Right lobe of liver (tissue), 6 donors: ENCODE measurements around the gene TLE2. TPM values are rescaled to one million over a fixed set of nuclear protein-coding genes. Genes with fewer than 3 reads are reported as not detected.
"Not testable (repeated sequence)": the region's sequence is repeated elsewhere in the genome, so short reads cannot be mapped to it uniquely, and the experiment has no call there.

ENCODE experiments used
- ATAC-seq, 4 donors: fragments of 200-7000 bp; cut with Tn5 transposase; one replicate each; pipeline ENCODE4 v1.9.1; 2020; ENCODE audit warnings: mild to moderate bottlenecking in 4 of 4, moderate library complexity in 4 of 4
- DNase-seq, 3 donors: peaks; one replicate each; pipeline ENCODE4 v3.0.0-alpha.2; 2020
- H3K27ac ChIP-seq, 3 donors: fragments of 200-600 bp; one replicate each; pipeline ENCODE4 v1.8.0; 2022
- H3K27me3 ChIP-seq, 2 donors: fragments of 200-600 bp; one replicate each; pipeline ENCODE4 v1.8.0; 2022
- H3K36me3 ChIP-seq, 4 donors: fragments of 200-600 bp; sonication (generic) in 1 of 4; one replicate each; pipeline versions ENCODE4 v1.5.1 to v1.8.0; 2017 to 2022; ENCODE audit warnings: control low read depth in 1 of 4
- H3K4me1 ChIP-seq, 4 donors: fragments of 200-600 bp; sonication (generic) in 1 of 4; one replicate each; pipeline versions ENCODE4 v1.5.1 to v1.8.0; 2017 to 2022; ENCODE audit warnings: control low read depth in 1 of 4
- H3K4me3 ChIP-seq, 3 donors: fragments of 200-600 bp; one replicate each; pipeline ENCODE4 v1.8.0; 2022
- H3K9me3 ChIP-seq, 4 donors: fragments of 200-600 bp; sonication (generic) in 1 of 4; one replicate each; pipeline versions ENCODE4 v1.5.1 to v1.8.0; 2017 to 2022; ENCODE audit warnings: control low read depth in 1 of 4
- POLR2A ChIP-seq: fragments of 450-650 bp; IDR thresholded peaks from one replicate; pipeline ENCODE4 v1.6.1; 2017; ENCODE audit warnings: antibody characterized with exemption, mild to moderate bottlenecking
- WGBS: methylation state at CpG from one replicate; pipeline ENCODE4 v1.1.6; 2018; ENCODE audit warnings: low coverage, low lambda C conversion rate; ENCODE audit not compliant: insufficient coverage; ENCODE audit errors: missing lambda C conversion rate; 5-methylcytosine and 5-hydroxymethylcytosine counted together
- intact Hi-C, 2 donors: fragments of 100-400 bp; cut with DNase I; formaldehyde crosslinking; loops; one replicate each; pipeline versions ENCODE4 v1.11.2 to v1.14.1; 2022
- total RNA-seq, 6 experiments: library from RNA; depleted of rRNA in 2 of 6; stranded (reverse); fragments of >200 nt in 2 of 6; fragmentation: NEBNext Ultra II Directional in 3 of 6; extraction: Animal tissue kit (Norgen Biotek cat#: 25700) in 3 of 6; gene quantifications; one replicate each; pipeline versions ENCODE4 v1.1.0 to v1.2.4, GENCODE V29; 2016 to 2023
- TF ChIP-seq, protein P1 (sequence below), 4 donors: fragments of 200-600 bp in 3 of 4; fragments of 450-650 bp in 1 of 4; IDR thresholded peaks; one replicate each; pipeline versions ENCODE4 v1.5.1 to v1.8.0; 2016 to 2022; ENCODE audit warnings: antibody characterized with exemption in 4 of 4, mild to moderate bottlenecking in 2 of 4
- donor health status: DM: no; HTN: yes; CAD: no.
- donor health status: DM: no; HTN: no; CAD: no.
- donor health status: DM: no; HTN: no; CAD: no.
- donor health status: DM: no; HTN: yes; CAD: no.
- donor health status: DM: no; HTN: yes; CAD: no.

Gene TLE2
- total RNA-seq, 6 experiments from 2014 or later = 6.1 to 20.6 (median 9.3) TPM

DNA sequence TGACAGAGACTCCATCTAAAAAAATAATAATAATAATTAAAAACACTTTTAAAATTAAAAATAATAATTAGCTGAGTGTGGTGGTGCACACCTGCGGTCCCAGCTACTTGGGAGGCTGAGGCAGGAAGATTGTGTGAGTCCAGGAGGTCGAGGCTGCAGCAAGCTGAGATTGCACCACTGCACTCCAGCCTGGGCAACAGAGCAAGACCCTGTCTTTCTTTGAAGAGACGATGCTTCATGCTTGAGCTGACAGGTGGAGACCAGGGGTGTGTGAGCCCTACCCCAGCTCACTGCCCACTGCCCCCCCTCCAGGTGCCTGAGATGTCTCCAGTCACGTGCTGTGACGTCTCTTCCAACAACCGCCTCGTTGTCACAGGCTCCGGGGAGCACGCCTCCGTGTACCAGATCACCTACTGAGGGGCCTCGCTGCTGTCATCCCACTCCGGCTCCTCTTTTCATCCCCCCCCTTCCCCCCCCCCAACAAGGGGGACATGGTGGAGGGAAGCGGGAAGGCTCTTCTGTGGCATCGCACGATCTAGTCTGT lies 34.4 kb downstream of the TLE2 start:
- no peaks in the 10 kb centered on the region for H3K9me3 ChIP-seq
- no peaks in the 10 kb centered on the region for H3K36me3 ChIP-seq
- H3K4me3 ChIP-seq = no peak overlapping the region
- 76% methylated on average over 3 of the region's 15 CpGs for WGBS
- H3K4me1 ChIP-seq = no peaks in the 10 kb centered on the region
- H3K27me3 ChIP-seq = no peaks in the 10 kb centered on the region
- no peak for ATAC-seq
- TF ChIP-seq, protein P1, sequence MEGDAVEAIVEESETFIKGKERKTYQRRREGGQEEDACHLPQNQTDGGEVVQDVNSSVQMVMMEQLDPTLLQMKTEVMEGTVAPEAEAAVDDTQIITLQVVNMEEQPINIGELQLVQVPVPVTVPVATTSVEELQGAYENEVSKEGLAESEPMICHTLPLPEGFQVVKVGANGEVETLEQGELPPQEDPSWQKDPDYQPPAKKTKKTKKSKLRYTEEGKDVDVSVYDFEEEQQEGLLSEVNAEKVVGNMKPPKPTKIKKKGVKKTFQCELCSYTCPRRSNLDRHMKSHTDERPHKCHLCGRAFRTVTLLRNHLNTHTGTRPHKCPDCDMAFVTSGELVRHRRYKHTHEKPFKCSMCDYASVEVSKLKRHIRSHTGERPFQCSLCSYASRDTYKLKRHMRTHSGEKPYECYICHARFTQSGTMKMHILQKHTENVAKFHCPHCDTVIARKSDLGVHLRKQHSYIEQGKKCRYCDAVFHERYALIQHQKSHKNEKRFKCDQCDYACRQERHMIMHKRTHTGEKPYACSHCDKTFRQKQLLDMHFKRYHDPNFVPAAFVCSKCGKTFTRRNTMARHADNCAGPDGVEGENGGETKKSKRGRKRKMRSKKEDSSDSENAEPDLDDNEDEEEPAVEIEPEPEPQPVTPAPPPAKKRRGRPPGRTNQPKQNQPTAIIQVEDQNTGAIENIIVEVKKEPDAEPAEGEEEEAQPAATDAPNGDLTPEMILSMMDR (IDR thresholded peaks at IDR 0.05) = no peak
- no peak for TF ChIP-seq POLR2A
- intact Hi-C loops = no loop called here
- no peak overlapping the region for H3K27ac ChIP-seq
- DNase-seq = no peak

DNA sequence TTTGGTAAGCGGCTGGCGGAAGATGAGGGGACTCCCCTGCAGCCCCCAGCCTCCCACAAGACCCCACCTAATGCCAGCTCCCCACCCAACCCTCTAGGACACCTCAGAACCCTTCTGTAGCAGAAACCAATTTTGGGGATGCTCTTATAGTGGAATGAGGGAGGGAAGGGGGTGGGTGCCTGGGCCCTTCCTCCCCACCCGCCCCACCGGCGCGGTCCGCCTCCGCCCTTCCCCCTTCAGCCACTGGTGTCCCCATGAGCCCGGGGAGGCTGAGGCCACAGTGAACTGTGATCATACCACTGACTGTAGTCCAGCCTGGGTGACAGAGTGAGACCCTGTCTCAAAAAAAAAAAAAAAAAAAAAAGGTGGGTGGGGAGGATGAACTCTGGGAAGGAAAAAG lies 35.5 kb downstream of the TLE2 start:
- 60% methylated on average over 7 of the region's 9 CpGs for WGBS
- no peak for DNase-seq
- H3K4me3 ChIP-seq = no peak overlapping the region

DNA sequence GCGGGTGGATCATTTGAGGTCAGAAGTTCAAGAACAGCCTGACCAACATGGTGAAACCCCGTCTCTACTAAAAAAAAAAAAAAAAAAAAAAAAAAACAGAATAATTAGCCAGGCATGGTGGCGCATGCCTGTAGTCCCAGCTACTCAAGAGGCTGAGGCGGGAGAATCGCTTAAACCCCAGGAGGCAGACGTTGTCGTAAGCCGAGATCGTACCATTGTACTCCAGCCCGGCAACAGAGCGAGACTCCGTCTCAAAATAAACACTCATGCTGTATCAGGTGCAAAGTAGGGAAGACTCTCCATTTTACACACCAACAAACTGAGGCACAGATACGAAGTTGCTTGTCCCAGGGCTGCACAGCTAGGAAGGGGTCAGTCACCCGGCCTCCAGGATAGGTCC lies 36.1 kb downstream of the TLE2 start:
- intact Hi-C loops = no loop called here
- Histone ChIP-seq H3K27ac (no peak overlapping the region), H3K4me1 (no peaks in the 10 kb centered on the region), H3K27me3 (no peaks in the 10 kb centered on the region), H3K36me3 (no peaks in the 10 kb centered on the region), H3K9me3 (no peaks in the 10 kb centered on the region), H3K4me3 (no peak overlapping the region)
- ATAC-seq = no peak
- no peak for TF ChIP-seq POLR2A
- TF ChIP-seq, protein P1 (IDR thresholded peaks at IDR 0.05) = no peak
- DNase-seq = no peak
- WGBS = 81% methylated on average over 9 of the region's 14 CpGs

More for the DNA sequence above, 35.5 kb downstream of the TLE2 start:
- H3K36me3 ChIP-seq = no peaks in the 10 kb centered on the region
- H3K27me3 ChIP-seq = no peaks in the 10 kb centered on the region
- no peaks in the 10 kb centered on the region for H3K4me1 ChIP-seq
- TF ChIP-seq, protein P1 (IDR thresholded peaks at IDR 0.05) = no peak
- TF ChIP-seq POLR2A = no peak
- no peak overlapping the region for H3K27ac ChIP-seq
- no peaks in the 10 kb centered on the region for H3K9me3 ChIP-seq
- intact Hi-C loops = no loop called here
- no peak for ATAC-seq

DNA sequence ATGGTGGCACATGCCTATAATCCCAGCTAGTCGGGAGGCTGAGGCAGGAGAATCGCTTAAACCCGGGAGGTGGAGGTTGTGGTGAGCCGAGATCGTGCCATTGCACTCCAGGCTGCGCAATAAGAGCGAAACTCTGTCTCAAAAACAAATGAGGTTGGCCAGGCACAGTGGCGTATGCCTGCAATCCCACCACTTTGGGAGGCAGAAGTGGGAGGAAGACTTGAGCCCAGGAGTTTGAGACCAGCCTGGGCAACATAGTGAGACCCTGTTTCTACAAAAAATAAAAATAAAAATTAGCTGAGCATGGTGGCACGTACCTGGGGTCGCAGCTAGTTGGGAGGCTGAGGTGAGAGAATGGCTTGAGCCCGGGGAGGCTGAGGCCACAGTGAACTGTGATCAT lies 36.7 kb downstream of the TLE2 start:
- H3K4me1 ChIP-seq, H3K27ac ChIP-seq, DNase-seq, H3K27me3 ChIP-seq, H3K9me3 ChIP-seq, H3K36me3 ChIP-seq, H3K4me3 ChIP-seq, ATAC-seq, intact Hi-C loops: not testable (repeated sequence)
- WGBS = 88% methylated on average over 11 of the region's 11 CpGs

DNA sequence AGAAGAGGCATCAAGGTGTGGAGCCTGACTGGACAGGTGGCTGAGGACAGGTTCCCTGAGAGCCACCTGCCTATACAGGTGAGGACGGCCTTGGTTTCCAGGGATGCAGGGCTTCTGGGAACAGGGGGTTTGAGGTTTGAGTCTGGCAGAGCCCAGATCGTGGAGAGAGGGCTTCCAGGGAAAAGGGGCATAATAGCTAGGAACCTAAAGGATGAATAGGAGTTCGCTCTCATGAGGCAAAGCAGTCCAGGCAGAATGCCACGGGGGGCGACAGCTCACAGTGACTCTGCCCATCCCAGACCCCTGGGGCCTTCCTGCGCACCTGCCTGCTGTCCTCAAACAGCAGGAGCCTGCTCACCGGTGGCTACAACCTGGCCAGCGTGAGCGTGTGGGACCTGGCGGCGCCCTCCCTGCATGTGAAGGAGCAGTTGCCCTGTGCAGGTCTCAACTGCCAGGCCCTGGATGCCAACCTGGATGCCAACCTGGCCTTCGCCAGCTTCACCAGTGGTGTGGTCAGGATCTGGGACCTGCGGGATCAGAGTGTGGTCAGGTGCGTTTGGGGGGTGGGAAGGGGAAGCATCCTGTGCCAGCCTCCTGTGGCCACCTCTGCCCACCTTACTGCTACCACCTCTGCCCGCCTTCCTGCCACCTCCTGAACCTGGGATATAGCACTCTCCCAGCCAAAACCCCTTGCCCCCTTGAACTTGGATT lies 39.7 kb downstream of the TLE2 start:
- H3K4me1 ChIP-seq = no peaks in the 10 kb centered on the region
- no peak overlapping the region for H3K4me3 ChIP-seq
- H3K27ac ChIP-seq = no peak overlapping the region
- H3K9me3 ChIP-seq = no peaks in the 10 kb centered on the region
- no peaks in the 10 kb centered on the region for H3K36me3 ChIP-seq
- intact Hi-C loops = no loop called here
- no peaks in the 10 kb centered on the region for H3K27me3 ChIP-seq
- no peak for TF ChIP-seq POLR2A
- TF ChIP-seq, protein P1 (IDR thresholded peaks at IDR 0.05) = no peak
- ATAC-seq (no peak), DNase-seq (no peak)
- 80% methylated on average over 3 of the region's 15 CpGs for whole genome bisulfite sequencing
